ENCODE data around the gene COX4I2. TPM values are rescaled to one million over a fixed set of nuclear protein-coding genes. Genes with fewer than 3 reads are reported as not detected.

COX4I2 gene
- total RNA-seq, 2 experiments from 2014 or later = not detected

GRCh38 chr20:31678389-31679356 is 41.0 kb downstream of the COX4I2 start:
- intact Hi-C loops (cut with micrococcal nuclease) = no loop called here
- DNase-seq (peak; percentile 1), ATAC-seq (no peak)
- ChIA-PET POLR2A (interaction anchor here (0.8 to 5.6 kb wide), 7 partner anchors 13 to 62 kb away, joined by 3 to 107 read pairs (median 3); partner anchors contain the start of gene BCL2L1), CTCF (interaction anchor here (1.4 to 11.1 kb wide), 4 partner anchors 14 to 45 kb away, joined by 3 to 131 read pairs (median 36); partner anchors contain the start of gene BCL2L1)
- Mint-ChIP-seq H3K4me3 (no peak overlapping the region), H3K9me3 (no peaks in the 10 kb centered on the region), H3K27me3 (no peaks in the 10 kb centered on the region), H3K36me3 (ENCODE audit: low read depth) (peaks cover 83% of the 10 kb centered on the region), H3K4me1 (ENCODE audit: low read depth) (peaks cover 87% of the 10 kb centered on the region), H3K27ac (peak overlapping the region; percentile 97)
- TF ChIP-seq CTCF (IDR thresholded peaks at IDR 0.05) = no peak

- Mint-ChIP-seq H3K27me3 (no peaks in the 10 kb centered on the region), H3K9me3 (no peaks in the 10 kb centered on the region), H3K27ac (peak overlapping the region; percentile 97), H3K4me3 (no peak overlapping the region), H3K36me3 (ENCODE audit: low read depth) (peaks cover 83% of the 10 kb centered on the region), H3K4me1 (ENCODE audit: low read depth) (peaks cover 88% of the 10 kb centered on the region)
- ChIA-PET CTCF (interaction anchor here (1.0 to 1.5 kb wide), 5 partner anchors 12 to 46 kb away, joined by 3 to 8 read pairs (median 5); no protein-coding TSS in a partner anchor), POLR2A (interaction anchor here (0.8 to 1.5 kb wide), 6 partner anchors 12 to 61 kb away, joined by 3 to 6 read pairs (median 3); no protein-coding TSS in a partner anchor)
- no peak for DNase-seq
- TF ChIP-seq CTCF (IDR thresholded peaks at IDR 0.05) = no peak
- intact Hi-C loops (cut with micrococcal nuclease) = no loop called here
- ATAC-seq = no peak
These were observed 41.9 kb downstream of the COX4I2 start for GRCh38 chr20:31679357-31680285.

GRCh38 chr20:31680286-31681127 is 42.8 kb downstream of the COX4I2 start:
- POLR2A ChIA-PET = interaction anchor here (1.4 kb wide), 1 partner anchor 11 kb away, joined by 3 read pairs; no protein-coding TSS in a partner anchor
- Mint-ChIP-seq H3K36me3 (ENCODE audit: low read depth) (peaks cover 81% of the 10 kb centered on the region), H3K27me3 (no peaks in the 10 kb centered on the region), H3K4me1 (ENCODE audit: low read depth) (peaks cover 89% of the 10 kb centered on the region), H3K9me3 (no peaks in the 10 kb centered on the region), H3K27ac (peak overlapping the region; percentile 50), H3K4me3 (no peak overlapping the region)
- no peak for DNase-seq
- no peak for TF ChIP-seq CTCF (IDR thresholded peaks at IDR 0.05)
- CTCF ChIA-PET = interaction anchor here (1.0 to 1.5 kb wide), 5 partner anchors 11 to 47 kb away, joined by 3 to 8 read pairs (median 5); no protein-coding TSS in a partner anchor
- ATAC-seq = no peak
- intact Hi-C loops (cut with micrococcal nuclease) = no loop called here

GRCh38 chr20:31681128-31681727 is 43.5 kb downstream of the COX4I2 start:
- Mint-ChIP-seq H3K36me3 (ENCODE audit: low read depth) (peaks cover 81% of the 10 kb centered on the region), H3K27ac (peak overlapping the region; percentile 50), H3K4me3 (no peak overlapping the region), H3K27me3 (no peaks in the 10 kb centered on the region), H3K9me3 (no peaks in the 10 kb centered on the region), H3K4me1 (ENCODE audit: low read depth) (peaks cover 89% of the 10 kb centered on the region)
- no peak for TF ChIP-seq CTCF (IDR thresholded peaks at IDR 0.05)
- ChIA-PET POLR2A (no interaction called here), CTCF (interaction anchor here (0.9 to 5.4 kb wide), 2 partner anchors 20 to 42 kb away, joined by 3 to 18 read pairs; no protein-coding TSS in a partner anchor)
- intact Hi-C loops (cut with micrococcal nuclease) = no loop called here
- DNase-seq (no peak), ATAC-seq (no peak)

Measured in activated CD8-positive, alpha-beta T cell treated with anti-CD3 and anti-CD28 coated beads for 36 hours (primary cell).